Neural progenitor cell (in vitro differentiated cells): Measurements from ENCODE around the gene MKRN2.

ENCODE experiments used
- CTCF ChIP-seq: fragments of 200-600 bp; sonication (generic); IDR thresholded peaks from 2 replicates; pipeline ENCODE4 v1.5.1; 2017; ENCODE audit warnings: antibody characterized with exemption, mild to moderate bottlenecking
- EZH2 ChIP-seq: fragments of 200-600 bp; sonication (generic); IDR thresholded peaks from 2 replicates; pipeline ENCODE4 v1.6.1; 2017; ENCODE audit warnings: antibody characterized with exemption, mild to moderate bottlenecking, moderate library complexity

- TF ChIP-seq CTCF (no peak), EZH2 (no peak)
Observed at GRCh38 chr3:12513694-12514446, 43.0 kb upstream of the MKRN2 start.
